Hepatocyte (in vitro differentiated cells): ENCODE measurements around the gene LIAS. TPM values are rescaled to one million over a fixed set of nuclear protein-coding genes. Genes with fewer than 3 reads are reported as not detected.
"Not testable (repeated sequence)": the region's sequence is repeated elsewhere in the genome, so short reads cannot be mapped to it uniquely, and the experiment has no call there.

Experiments used
- DNase-seq: peaks from one replicate; pipeline ENCODE4 v3.0.0-alpha.2; 2016; ENCODE audit warnings: low spot score
- H2AFZ ChIP-seq: fragments of 200-600 bp; sonication (generic); 2 replicates; pipeline ENCODE4 v1.6.0; 2016; ENCODE audit warnings: antibody characterized with exemption, mild to moderate bottlenecking
- H3K27ac ChIP-seq: fragments of 200-600 bp; sonication (generic); 2 replicates; pipeline ENCODE4 v1.5.1; 2016; ENCODE audit warnings: mild to moderate bottlenecking
- H3K27me3 ChIP-seq: fragments of 200-600 bp; sonication (generic); 2 replicates; pipeline ENCODE4 v1.6.1; 2016
- H3K36me3 ChIP-seq: fragments of 200-600 bp; sonication (generic); replicated peaks from 2 replicates; pipeline ENCODE4 v1.5.1; 2016; ENCODE audit warnings: low read depth; ENCODE audit not compliant: insufficient read depth
- H3K4me1 ChIP-seq: fragments of 200-600 bp; sonication (generic); 2 replicates; pipeline ENCODE4 v1.5.1; 2016; ENCODE audit warnings: mild to moderate bottlenecking, moderate library complexity; ENCODE audit not compliant: insufficient read depth
- H3K4me2 ChIP-seq: fragments of 200-600 bp; sonication (generic); 2 replicates; pipeline ENCODE4 v1.6.0; 2016
- H3K4me3 ChIP-seq: fragments of 200-600 bp; sonication (generic); 2 replicates; pipeline ENCODE4 v1.5.1; 2016; ENCODE audit warnings: mild to moderate bottlenecking
- H3K79me2 ChIP-seq: fragments of 200-600 bp; sonication (generic); 2 replicates; pipeline ENCODE4 v1.6.0; 2017; ENCODE audit warnings: mild to moderate bottlenecking
- H3K9me2 ChIP-seq: fragments of 200-600 bp; sonication (generic); replicated peaks from 2 replicates; pipeline ENCODE4 v1.6.0; 2017; ENCODE audit warnings: mild to moderate bottlenecking; ENCODE audit not compliant: insufficient read depth
- H3K9me3 ChIP-seq: fragments of 200-600 bp; sonication (generic); 2 replicates; pipeline ENCODE4 v1.5.1; 2016; ENCODE audit warnings: low read depth, mild to moderate bottlenecking
- H4K20me1 ChIP-seq: fragments of 200-600 bp; sonication (generic); 2 replicates; pipeline ENCODE4 v1.6.0; 2016; ENCODE audit warnings: mild to moderate bottlenecking; ENCODE audit not compliant: insufficient read depth, poor library complexity, severe bottlenecking
- EZH2 ChIP-seq: fragments of 200-600 bp; sonication (generic); IDR thresholded peaks from 2 replicates; pipeline ENCODE4 v1.6.1; 2016; ENCODE audit warnings: antibody characterized with exemption, mild to moderate bottlenecking, borderline replicate concordance
- EZH2phosphoT487 ChIP-seq: fragments of 200-600 bp; sonication (generic); IDR thresholded peaks from one replicate; pipeline ENCODE4 v1.6.1; 2018; ENCODE audit warnings: antibody characterized with exemption, mild to moderate bottlenecking, low read depth, moderate library complexity; ENCODE audit not compliant: unreplicated experiment, severe bottlenecking
- whole genome bisulfite sequencing: methylation state at CpG from one replicate; pipeline ENCODE4 v1.1.6; 2016; ENCODE audit warnings: low lambda C conversion rate; ENCODE audit errors: missing lambda C conversion rate; 5-methylcytosine and 5-hydroxymethylcytosine counted together
- polyA plus RNA-seq: library from polyadenylated mRNA; unstranded; fragments of >200 nt; fragmentation: Nextera tagmentation; extraction: Ambion mirVana; gene quantifications from 2 replicates; pipeline ENCODE4 v1.2.1, GENCODE V29; 2016
- total RNA-seq: library from RNA; depleted of rRNA; stranded (reverse); fragments of >200 nt; gene quantifications from 2 replicates; pipeline ENCODE4 v1.2.3, GENCODE V29; 2014
- TF ChIP-seq, protein P1 (sequence below): fragments of 200-600 bp; sonication (generic); IDR thresholded peaks from 2 replicates; pipeline ENCODE4 v1.5.1; 2016; ENCODE audit warnings: antibody characterized with exemption, mild to moderate bottlenecking; ENCODE audit not compliant: poor library complexity

LIAS gene
- total and polyA plus RNA-seq, 2 experiments from 2014 or later, result 10.3 to 12.3 TPM

DNA sequence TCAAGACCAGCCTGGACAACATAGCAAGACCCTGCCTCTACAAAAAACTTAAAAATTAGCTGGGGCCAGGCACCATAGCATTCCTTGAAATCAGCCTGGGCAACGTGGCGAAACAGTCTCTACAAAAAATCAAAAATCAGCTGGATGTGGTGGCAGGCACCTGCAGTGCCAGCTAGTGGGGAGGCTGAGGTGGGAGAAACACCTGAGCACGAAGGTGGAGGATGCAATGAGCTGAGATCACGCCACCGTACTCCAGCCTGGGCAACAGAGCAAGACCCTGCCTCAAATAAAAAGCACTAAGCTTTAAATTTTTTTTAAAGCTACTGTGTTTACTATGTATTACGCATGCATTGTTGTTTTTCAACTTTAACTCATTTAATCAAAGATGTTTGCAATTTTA, 3.4 kb upstream of the LIAS start:
- H3K9me2 ChIP-seq, result no peaks in the 10 kb centered on the region
- WGBS, result 95% methylated on average over 6 of the region's 6 CpGs
- H3K27me3 ChIP-seq, result no peaks in the 10 kb centered on the region
- H3K36me3 ChIP-seq, result peaks cover 8% of the 10 kb centered on the region
- peak overlapping the region; percentile 2 for H3K4me2 ChIP-seq
- peaks cover 46% of the 10 kb centered on the region for H4K20me1 ChIP-seq
- H3K4me1 ChIP-seq, result peaks cover 14% of the 10 kb centered on the region
- peaks cover 43% of the 10 kb centered on the region for H3K79me2 ChIP-seq
- H3K9me3 ChIP-seq, result no peaks in the 10 kb centered on the region
- no peak overlapping the region for H3K27ac ChIP-seq
- no peak for TF ChIP-seq EZH2phosphoT487
- TF ChIP-seq, protein P1, sequence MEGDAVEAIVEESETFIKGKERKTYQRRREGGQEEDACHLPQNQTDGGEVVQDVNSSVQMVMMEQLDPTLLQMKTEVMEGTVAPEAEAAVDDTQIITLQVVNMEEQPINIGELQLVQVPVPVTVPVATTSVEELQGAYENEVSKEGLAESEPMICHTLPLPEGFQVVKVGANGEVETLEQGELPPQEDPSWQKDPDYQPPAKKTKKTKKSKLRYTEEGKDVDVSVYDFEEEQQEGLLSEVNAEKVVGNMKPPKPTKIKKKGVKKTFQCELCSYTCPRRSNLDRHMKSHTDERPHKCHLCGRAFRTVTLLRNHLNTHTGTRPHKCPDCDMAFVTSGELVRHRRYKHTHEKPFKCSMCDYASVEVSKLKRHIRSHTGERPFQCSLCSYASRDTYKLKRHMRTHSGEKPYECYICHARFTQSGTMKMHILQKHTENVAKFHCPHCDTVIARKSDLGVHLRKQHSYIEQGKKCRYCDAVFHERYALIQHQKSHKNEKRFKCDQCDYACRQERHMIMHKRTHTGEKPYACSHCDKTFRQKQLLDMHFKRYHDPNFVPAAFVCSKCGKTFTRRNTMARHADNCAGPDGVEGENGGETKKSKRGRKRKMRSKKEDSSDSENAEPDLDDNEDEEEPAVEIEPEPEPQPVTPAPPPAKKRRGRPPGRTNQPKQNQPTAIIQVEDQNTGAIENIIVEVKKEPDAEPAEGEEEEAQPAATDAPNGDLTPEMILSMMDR, result no peak
- no peak overlapping the region for H2AFZ ChIP-seq
- no peak overlapping the region for H3K4me3 ChIP-seq
- DNase-seq, result no peak

DNA sequence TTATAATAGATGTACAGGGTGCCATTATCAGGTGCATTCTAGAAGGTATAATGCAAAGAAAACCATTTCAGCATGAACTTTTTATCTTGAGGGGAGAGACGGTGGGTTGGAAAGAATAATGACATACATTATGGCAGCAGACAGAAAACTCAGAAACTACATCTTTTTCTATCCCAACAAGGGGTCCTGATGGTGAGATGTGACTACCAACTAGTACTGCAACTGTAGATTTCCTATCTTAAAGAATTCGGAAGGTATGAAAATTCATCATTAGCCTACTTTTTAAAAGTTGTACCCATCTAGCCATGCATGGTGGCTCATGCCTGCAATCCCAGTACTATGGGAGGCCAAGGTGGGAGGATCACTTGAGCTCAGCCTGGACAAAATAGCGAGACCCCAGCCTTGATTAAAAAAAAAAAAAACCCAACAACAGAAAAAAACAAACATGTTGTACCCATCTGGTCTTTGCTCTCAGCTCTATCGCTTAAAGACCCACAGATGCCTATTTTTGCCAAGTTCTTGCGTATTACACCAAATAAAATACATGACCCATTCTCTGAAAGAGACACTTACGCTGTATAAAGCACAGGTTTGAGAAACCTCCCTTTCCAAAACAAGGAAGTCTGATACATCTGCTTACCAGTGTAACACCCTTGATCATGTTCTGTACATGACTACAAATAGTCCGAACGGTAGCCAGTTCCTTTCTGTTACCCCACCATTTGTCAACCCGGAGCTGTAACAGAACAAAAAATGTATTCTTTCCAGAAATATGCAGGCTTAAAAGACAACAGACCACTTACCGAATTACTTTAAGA, 1.7 kb upstream of the LIAS start:
- Histone ChIP-seq H4K20me1 (peaks cover 46% of the 10 kb centered on the region), H3K9me2 (no peaks in the 10 kb centered on the region), H3K27me3 (no peaks in the 10 kb centered on the region), H3K79me2 (peaks cover 60% of the 10 kb centered on the region), H3K4me1 (peaks cover 14% of the 10 kb centered on the region), H3K27ac (peak overlapping the region; percentile 97), H3K36me3 (peaks cover 8% of the 10 kb centered on the region), H3K4me2 (peak overlapping the region; percentile 85), H3K4me3 (peak overlapping the region; percentile 68), H3K9me3 (no peaks in the 10 kb centered on the region), H2AFZ (no peak overlapping the region)
- no peak for DNase-seq
- TF ChIP-seq EZH2 (no peak), EZH2phosphoT487 (no peak)
- TF ChIP-seq, protein P1, result no peak
- WGBS, result 74% methylated on average over 10 of the region's 10 CpGs

DNA sequence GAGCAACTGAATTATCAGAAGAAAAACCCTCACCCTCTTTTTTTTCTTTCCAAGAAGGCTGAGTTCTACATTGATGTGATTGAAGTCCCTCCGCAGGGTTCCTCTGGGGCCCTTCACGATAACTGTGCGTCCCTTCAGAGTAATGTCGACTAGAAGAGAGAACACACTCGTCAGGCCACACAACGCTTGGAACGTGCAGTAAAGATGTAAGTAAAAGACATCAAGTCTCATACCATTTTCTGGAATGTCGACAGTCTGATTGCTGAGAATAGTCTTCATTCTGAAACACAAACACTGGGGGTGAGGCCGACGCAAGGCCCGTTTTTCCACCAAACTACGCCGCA, 723 bp upstream of the LIAS start:
- H3K4me3 ChIP-seq, result peak overlapping the region; percentile 68
- H3K36me3 ChIP-seq, result not testable (repeated sequence)
- H3K4me1 ChIP-seq, result peaks cover 14% of the 10 kb centered on the region

DNA sequence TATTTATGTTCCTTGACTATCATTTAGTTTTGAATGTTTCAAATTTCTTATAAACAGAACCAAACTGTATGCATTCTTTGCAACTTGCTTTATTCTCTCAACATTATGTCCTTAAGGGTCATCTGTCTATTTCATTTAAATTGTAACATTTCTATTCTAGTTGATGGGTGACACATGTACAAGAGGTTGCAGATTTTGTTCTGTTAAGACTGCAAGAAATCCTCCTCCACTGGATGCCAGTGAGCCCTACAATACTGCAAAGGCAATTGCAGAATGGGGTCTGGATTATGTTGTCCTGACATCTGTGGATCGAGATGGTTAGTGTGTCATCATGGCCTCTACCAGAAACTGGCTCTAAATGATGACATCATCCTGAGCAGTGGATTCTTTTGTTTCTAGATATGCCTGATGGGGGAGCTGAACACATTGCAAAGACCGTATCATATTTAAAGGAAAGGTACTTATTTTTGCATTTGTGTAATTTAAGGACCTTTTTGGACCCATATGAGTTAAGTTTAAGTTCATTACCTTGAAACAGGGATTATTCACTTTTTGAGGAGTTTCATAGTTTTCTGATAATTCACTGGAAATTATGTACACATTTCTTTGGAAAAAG, 6.1 kb downstream of the LIAS start:
- peak overlapping the region; percentile 62 for H3K27ac ChIP-seq
- H2AFZ ChIP-seq, result no peak overlapping the region

More for the DNA sequence above, 723 bp upstream of the LIAS start:
- H3K9me3 ChIP-seq, H3K27me3 ChIP-seq, DNase-seq, H3K9me2 ChIP-seq: not testable (repeated sequence)
- WGBS, result 2% methylated on average over 13 of the region's 13 CpGs
- Histone ChIP-seq H4K20me1 (peaks cover 41% of the 10 kb centered on the region), H3K27ac (peak overlapping the region; percentile 97), H3K4me2 (peak overlapping the region; percentile 85), H3K79me2 (peaks cover 60% of the 10 kb centered on the region), H2AFZ (peak overlapping the region; percentile 53)

More for the DNA sequence above, 6.1 kb downstream of the LIAS start:
- Histone ChIP-seq H3K4me2 (no peak overlapping the region), H3K79me2 (peaks cover 18% of the 10 kb centered on the region), H3K9me3 (no peaks in the 10 kb centered on the region), H3K4me1 (peaks cover under 1% of the 10 kb centered on the region), H3K36me3 (no peaks in the 10 kb centered on the region), H3K4me3 (no peak overlapping the region), H4K20me1 (no peaks in the 10 kb centered on the region), H3K27me3 (no peaks in the 10 kb centered on the region), H3K9me2 (no peaks in the 10 kb centered on the region)
- peak; percentile 76 for DNase-seq
- TF ChIP-seq EZH2phosphoT487 (no peak), EZH2 (no peak)
- TF ChIP-seq, protein P1, result no peak
- 38% methylated on average over 2 of the region's 2 CpGs for WGBS
